ENCODE data around the gene TEX14.
"Not testable (repeated sequence)": the region's sequence is repeated elsewhere in the genome, so short reads cannot be mapped to it uniquely, and the experiment has no call there.

The TEX14 gene

GRCh38 chr17:58691701-58692238 is at the start of gene TEX14:
TSS of gene TEX14 (minus strand) at chr17:58692045. CDS start at chr17:58652001, 40,044 bp downstream.
- no peak for DNase-seq (ENCODE audit: low read depth)

DNA sequence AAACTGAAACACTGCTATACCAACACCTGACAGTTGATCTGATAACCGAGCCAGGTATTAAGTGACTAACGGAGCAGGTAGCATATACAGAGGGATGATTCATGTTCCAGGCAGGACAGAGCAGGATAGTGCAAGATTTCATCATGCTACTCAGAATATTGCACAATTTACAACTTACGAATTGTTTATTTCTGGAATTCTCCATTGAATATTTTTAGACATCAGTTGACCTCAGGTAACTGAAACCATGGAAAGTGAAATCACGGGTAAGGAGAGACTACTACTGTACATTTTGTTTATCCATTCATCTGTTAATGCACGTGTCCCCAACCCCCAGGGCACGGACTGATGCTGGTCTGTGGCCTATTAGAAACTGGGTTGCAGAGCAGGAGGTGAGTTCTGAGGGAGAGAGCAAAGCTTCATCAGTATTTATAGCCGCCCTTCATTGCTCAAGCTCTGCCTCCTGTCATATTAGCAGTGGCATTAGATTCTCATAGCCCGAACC is 49.3 kb upstream of the TEX14 start:
- DNase-seq (ENCODE audit: low read depth): no peak

GRCh38 chr17:58734811-58735210 is 43.0 kb upstream of the TEX14 start:
- no peak for DNase-seq (ENCODE audit: low read depth)

GRCh38 chr17:58734040-58734439 is 42.2 kb upstream of the TEX14 start:
- no peak for DNase-seq (ENCODE audit: low read depth)

DNA sequence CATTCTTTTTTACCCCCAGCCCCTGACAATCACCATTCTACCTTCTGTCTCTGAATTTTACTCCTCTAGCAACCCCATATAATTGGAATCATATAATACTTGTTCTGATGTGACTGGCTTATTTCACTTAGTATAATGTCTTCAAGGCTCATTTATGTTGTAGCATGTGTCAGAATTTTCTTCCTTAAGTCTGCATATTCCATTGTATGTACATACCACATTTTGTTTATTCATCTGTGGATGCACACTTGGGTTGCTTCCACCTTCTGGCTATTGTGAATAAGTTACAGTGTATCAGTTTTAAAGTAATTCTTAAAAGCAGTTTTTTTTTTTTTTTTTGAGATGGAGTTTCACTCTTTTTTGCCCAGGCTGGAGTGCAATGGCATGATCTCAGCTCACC is 39.1 kb upstream of the TEX14 start:
- DNase-seq (ENCODE audit: low read depth): no peak

DNA sequence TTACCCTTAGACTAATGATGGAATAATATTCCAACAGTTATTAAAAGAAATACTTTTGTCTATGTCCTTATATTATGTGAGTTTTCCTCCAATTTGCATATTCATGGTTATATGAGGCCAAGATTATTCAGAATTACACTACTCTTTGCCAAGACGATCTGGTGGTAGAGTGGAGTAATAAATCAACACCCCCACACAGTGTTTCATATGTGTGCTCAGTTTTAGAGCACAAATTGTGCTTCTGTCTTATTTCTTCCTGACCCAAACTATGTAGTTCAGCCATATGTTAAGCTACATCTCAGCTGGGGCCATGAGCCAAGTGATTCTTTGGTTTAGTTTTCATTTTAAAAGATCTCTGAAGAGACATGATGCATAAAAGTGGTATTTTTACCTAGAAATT is 37.0 kb upstream of the TEX14 start:
- no peak for DNase-seq (ENCODE audit: low read depth)

GRCh38 chr17:58722696-58723095 is 30.9 kb upstream of the TEX14 start:
- no peak for DNase-seq (ENCODE audit: low read depth)

- DNase-seq (ENCODE audit: low read depth): no peak
Measured at GRCh38 chr17:58722274-58722673, 30.4 kb upstream of the TEX14 start.

- DNase-seq (ENCODE audit: low read depth): peak; percentile 5
Measured at GRCh38 chr17:58710948-58711552, 19.2 kb upstream of the TEX14 start.

DNA sequence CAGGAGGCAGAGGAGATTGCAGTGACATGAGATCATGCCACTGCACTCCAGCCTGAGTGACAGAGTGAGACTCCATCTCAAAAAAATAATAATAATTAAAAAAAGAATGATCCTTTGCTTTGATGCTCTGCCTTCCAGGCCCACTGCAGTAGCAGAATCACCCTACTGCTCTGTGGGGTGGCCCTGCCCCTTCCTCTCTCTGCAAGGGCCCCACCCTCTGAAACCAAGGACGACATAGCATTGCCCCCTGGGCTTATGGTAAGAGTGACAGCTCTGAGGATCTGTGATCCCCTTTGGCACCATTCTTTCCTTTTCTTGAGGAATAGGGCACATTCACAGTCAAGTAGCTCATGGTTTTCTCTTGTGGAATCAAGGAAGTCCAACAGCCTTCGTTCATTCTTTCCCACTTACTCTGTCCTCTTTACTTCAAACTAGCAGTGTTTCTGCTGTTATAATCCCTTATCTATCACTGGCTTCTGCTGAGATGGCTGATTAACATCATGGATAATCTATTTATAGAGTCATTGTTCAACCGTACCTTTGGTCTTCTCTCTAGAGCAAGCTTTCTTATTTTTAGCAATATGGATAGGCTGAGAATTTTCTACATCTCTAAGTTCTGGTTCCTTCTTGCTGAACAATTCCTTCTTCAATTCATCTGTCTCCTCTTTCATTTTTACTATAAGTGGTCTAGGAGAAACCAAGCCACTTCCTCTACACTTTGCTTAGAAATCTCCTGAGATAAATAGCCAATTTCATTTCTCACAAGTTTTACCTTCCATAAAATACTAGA is 14.7 kb upstream of the TEX14 start:
- DNase-seq (ENCODE audit: low read depth): no peak

DNA sequence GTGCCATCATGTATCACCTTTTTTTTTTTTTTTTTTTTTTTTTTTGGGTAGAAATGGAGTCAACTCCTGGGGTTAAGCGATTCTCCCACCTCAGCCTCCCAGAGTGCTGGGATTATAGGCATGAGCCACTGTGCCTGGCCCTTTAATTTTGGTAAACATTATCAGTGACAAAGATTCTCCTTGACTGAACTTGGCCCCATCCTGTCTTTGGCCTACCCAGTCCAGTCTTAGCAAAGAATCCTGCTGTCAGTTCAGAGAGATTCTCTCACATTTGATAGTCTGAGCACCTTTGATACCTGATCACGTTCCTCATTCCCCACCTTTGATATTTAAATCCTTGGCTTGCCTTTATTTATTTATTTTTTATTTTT is 12.1 kb upstream of the TEX14 start:
- no peak for DNase-seq (ENCODE audit: low read depth)

DNA sequence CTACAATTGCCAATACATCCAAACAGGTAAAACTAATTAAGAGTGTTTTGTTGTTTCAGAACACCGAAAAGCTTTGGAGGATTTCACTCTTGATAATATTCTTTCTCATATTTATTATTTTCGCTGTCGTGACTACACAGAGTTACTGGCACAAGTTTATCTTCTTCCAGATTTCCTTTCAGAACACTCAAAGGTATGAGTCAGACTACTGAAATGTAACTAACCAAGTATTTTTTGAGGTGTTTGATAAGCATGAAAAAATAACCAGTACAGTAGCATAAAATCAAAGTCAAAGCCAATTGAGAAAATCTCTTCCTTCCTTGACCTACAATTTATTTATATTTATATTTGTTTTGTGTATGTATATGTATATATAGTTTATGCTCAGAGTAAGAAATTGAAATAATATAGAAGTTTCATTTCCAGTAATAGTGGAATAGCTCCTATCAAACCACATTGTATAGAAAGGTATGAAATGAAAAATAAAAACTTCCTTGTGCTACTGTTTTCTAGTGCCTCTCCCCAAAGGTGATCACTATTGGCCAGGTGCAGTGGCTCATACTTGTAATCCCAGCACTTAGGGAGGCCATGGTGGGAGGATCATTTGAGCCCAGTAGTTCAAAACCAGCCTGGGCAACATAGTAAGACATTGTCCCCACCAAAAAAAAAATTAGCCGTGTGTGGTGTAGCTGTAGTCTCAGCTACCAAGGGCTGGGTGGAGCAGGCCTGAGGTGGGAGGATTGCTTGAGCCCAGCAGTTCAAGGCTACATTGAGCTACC is 11.5 kb upstream of the TEX14 start:
- no peak for DNase-seq (ENCODE audit: low read depth)

GRCh38 chr17:58702708-58703107 is 10.9 kb upstream of the TEX14 start:
- DNase-seq (ENCODE audit: low read depth): no peak

DNA sequence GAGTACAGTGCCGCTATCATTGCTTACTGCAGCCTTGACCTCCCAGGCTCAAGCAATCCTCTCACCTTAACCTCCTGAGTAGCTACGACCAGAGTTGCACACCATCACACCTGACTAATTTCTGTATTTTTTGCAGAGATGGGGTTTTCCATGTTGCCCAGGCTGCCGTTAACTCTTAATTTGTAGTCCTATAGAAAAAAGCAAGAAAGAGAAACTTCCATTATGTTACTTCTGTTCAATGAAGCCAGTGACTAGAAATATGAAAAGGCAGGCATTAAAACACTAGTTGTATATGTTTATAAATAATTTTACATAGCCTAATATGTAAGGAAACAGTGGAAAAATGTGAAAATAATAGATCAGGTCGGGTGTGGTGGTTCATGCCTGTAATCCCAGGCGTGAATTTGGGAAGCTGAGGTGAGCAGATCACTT is 10.2 kb upstream of the TEX14 start:
- no peak for DNase-seq (ENCODE audit: low read depth)

DNA sequence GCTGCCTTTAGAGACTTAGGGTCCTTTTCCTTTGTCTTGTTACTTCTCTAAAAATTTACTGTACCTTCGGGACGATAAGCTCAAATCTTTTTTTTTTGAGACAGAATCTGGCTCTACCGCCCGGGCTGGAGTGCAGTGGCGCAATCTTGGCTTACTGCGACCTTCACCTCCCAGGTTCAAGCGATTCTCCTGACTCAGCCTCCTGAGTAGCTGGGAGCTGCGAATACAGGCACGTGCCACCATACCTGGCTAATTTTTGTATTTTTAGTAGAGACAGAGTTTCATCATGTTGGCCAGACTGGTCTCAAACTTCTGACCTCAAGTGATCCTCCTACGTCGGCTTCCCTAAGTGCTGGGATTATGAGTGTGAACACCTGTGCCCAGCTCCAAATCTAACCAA is 7.9 kb upstream of the TEX14 start:
- no peak for DNase-seq (ENCODE audit: low read depth)

DNA sequence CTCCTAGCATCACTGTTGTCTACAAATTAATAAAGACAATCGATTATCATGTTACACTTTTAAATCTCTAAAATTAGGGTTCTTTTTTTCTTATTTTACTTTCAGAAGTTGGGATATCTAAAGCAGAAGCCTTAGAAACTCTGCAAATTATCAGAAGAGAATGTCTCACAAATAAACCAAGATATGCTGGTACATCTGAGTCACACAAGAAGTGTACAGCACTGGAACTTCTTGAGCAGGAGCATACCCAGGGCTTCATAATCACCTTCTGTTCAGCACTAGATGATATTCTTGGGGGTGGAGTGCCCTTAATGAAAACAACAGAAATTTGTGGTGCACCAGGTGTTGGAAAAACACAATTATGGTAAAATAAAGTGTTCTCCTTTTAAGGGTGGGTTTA is 3.0 kb upstream of the TEX14 start:
- DNase-seq (ENCODE audit: low read depth): no peak

- no peak for DNase-seq (ENCODE audit: low read depth)
Measured at GRCh38 chr17:58694302-58694701, 2.5 kb upstream of the TEX14 start.

DNA sequence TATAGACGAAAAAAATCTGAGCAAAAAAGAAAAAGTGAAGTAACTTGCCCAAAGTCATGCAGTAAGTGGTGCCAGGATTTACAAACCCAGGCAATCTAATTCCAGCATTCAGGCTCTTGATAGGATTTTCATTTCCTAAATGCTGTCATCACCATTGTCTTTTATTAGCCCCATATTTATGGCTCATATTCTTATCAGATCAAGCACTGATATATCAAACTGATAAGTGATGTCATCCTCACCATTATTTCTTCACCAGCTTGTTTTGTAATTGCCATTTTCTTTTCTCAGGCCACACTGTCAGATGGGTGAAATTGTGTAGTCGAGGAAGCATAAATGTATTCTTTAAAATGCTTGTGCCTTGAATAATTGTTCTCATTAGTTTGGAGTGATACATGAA is 1.9 kb upstream of the TEX14 start:
- no peak for DNase-seq (ENCODE audit: low read depth)

GRCh38 chr17:58693208-58693607 is 1.4 kb upstream of the TEX14 start:
- DNase-seq (ENCODE audit: low read depth): no peak

GRCh38 chr17:58692239-58693055 is 602 bp upstream of the TEX14 start, which contains the start of gene RAD51C:
TSS of gene RAD51C (plus strand) at chr17:58692602. CDS start at chr17:58692644, 42 bp downstream.
- DNase-seq (ENCODE audit: low read depth): peak; percentile 65

- not testable (repeated sequence) for DNase-seq (ENCODE audit: low read depth)
Measured at GRCh38 chr17:58690033-58690432, 1.8 kb downstream of the TEX14 start.

DNA sequence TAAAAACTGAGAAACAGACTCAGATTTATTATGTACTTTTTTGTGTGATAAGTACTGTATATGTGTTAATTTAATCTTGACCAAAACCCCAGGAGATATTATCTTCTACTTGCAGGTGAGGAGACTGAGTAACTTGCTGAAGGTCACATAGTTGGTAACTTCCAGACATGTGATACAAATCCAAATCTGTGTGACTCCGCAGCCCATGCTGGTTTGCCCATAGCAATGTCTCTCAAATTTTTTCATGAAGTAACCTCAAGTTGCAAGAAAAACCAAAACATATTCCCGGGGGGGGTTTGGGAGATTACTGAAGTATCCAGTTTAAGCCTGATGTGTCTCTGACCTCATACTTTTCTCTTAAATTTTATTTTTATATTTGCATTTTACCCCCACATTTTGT is 3.3 kb downstream of the TEX14 start:
- DNase-seq (ENCODE audit: low read depth): no peak
